ENCODE data around the gene OGT. TPM values are rescaled to one million over a fixed set of nuclear protein-coding genes. Genes with fewer than 3 reads are reported as not detected.

OGT gene
- polyA plus RNA-seq, 3 donors from 2014 or later = 26.4 to 35.5 (median 28.7) TPM

DNA sequence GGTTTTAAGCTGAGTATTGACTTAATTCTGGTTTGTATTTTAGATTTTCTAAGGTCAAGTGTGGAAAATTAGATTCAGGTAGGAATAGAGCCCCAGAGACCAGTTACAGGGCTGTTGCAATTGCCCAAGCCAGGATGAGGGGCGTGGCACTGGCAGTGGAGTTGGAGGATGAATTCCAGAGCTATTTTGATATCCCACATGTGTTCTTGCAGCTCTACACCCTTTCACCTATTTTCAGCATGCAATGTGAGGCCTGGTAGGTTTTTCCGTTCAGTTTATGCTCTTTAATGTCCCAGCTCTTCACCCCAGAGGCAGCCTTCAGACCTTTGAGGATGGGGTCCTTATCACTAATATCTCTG lies 17.9 kb upstream of the OGT start:
- Mint-ChIP-seq H3K4me3 (no peak overlapping the region), H3K27me3 (ENCODE audit: low read depth in 3 of 3) (peaks cover 1 to 5% (median 2%) of the 10 kb centered on the region in 3 donors), H3K36me3 (no peaks in the 10 kb centered on the region), H3K27ac (peak overlapping the region in 1 of 6 donors; percentile 22), H3K9me3 (no peaks in the 10 kb centered on the region), H3K4me1 (peaks cover 3 to 10% of the 10 kb centered on the region in 2 donors)
- no peak for DNase-seq

DNA sequence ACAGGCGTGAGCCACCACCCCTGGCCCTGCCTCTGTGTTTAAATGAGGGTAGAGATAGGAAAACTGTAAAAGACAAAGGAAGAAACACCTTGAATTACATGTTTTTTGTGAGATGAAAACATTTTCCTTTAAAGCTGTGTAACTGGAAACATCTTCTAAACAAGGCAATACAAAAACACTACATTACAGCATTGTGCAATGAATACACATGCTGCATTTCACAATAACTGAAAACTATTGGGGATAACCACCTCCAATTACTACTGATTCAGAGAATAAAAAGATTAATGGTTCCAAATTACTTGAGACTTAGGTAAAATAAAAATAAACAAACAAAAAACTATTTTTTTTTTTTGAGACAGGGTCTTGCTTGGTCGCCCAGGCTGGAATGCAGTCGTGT lies 7.6 kb upstream of the OGT start:
- no peaks in the 10 kb centered on the region for H3K4me1 Mint-ChIP-seq
- no peak overlapping the region for H3K27ac Mint-ChIP-seq
- H3K27me3 Mint-ChIP-seq (ENCODE audit: low read depth in 3 of 3) = peaks cover 2 to 5% (median 2%) of the 10 kb centered on the region in 3 donors
- no peaks in the 10 kb centered on the region for H3K9me3 Mint-ChIP-seq
- H3K4me3 Mint-ChIP-seq = no peak overlapping the region
- no peak for DNase-seq
- H3K36me3 Mint-ChIP-seq = no peaks in the 10 kb centered on the region

DNA sequence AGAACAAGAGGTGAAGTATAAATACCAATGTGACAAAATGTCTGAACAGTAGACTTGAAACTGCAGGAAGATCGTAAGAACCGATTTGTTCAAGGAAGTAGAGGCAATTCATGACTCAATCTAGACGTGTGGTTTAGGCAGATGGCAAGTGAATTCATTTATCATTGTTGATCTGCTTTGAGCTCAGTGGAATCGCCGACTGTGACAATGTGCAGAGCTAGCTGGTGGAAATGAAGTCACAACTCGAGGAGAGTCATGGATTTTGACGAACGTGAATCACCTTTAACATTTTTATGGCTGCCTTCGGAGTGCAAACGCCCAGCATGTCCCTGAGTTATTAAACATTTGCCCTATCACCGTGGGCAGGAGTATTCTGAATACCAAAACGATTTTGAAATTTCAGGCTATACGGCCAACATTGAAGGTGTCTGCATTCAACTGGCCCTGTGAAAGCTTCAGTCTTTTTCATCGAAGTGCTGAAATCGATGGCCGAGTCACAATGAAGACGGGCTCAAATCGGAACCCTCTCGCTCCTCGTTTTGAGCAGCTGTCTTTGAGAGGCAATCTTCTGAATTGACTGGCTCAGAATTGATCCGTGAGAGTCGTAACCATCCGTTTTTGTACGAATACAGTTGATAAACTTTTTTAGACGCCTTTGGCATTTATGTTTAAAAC lies 689 bp upstream of the OGT start:
- peaks cover 25 to 38% of the 10 kb centered on the region in 2 donors for H3K4me1 Mint-ChIP-seq
- peak overlapping the region; percentile 91 to 98 (median 96) for H3K27ac Mint-ChIP-seq
- peak overlapping the region; percentile 95 to 98 (median 97) for H3K4me3 Mint-ChIP-seq
- H3K36me3 Mint-ChIP-seq = peaks cover 0 to 7% (median 0%) of the 10 kb centered on the region in 3 donors
- peaks cover 12 to 31% (median 25%) of the 10 kb centered on the region in 3 donors for H3K27me3 Mint-ChIP-seq (ENCODE audit: low read depth in 3 of 3)
- peaks cover 0 to 7% (median 0%) of the 10 kb centered on the region in 6 donors for H3K9me3 Mint-ChIP-seq
- DNase-seq = peak; percentile 59 to 76 (median 70)

DNA sequence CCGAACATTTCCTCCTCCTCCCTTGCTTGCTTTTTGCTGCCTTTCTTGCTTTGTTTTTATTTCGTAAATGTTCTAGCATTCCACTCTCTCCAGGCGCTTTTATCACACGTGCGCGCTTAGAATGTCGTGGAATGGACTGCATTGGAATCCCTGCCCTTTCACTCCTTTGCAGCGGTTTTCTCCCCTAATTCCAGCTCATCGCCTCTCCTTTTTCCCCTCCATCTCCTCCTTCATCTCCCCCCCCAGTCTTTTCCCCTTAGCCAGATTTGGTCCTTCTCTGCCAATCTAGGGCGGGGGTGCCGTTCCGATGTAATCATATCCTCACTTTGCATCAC lies 579 bp downstream of the OGT start:
- H3K27me3 Mint-ChIP-seq (ENCODE audit: low read depth in 3 of 3) = peaks cover 12 to 34% (median 25%) of the 10 kb centered on the region in 3 donors

DNA sequence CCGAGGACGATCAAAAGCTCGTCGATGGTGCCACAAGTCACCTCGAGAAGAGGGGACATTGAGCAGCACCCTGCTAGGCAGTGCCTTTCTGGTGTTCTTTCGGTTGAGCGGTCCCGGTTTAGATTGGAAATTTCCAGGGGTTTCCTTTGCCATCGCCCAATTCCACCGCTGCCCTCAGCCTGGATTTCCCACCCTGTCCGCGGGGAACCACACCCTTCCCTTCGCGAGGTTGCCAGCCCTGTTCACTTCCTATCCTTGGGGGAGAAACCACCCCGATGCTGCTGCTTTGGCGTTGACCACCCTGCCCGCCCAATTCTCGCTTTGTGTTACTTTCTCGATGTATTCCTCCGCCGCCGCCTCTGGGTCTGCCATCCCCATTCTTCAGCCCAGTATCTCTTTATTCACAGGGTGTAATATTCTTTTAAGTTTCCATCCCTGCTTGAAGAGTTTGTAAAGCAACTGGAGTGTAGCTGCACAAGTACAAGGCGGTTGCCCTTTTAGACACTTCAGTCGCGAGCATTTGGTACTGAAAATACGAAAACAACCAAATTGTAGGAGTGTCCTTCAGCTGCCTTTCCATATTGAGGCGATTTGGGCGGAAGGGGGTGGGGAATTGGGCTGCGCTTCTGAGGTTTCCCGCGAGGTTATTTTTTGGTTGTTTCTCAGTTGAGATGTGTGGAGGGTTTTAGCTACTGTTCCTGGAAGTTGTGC lies 1.1 kb downstream of the OGT start:
- peaks cover 0 to 7% (median 0%) of the 10 kb centered on the region in 3 donors for H3K36me3 Mint-ChIP-seq
- peak overlapping the region; percentile 95 to 98 (median 97) for H3K4me3 Mint-ChIP-seq
- peak overlapping the region; percentile 91 to 98 (median 96) for H3K27ac Mint-ChIP-seq
- DNase-seq = peak; percentile 51 to 62 (median 60)
- H3K27me3 Mint-ChIP-seq (ENCODE audit: low read depth in 3 of 3) = peaks cover 12 to 34% (median 25%) of the 10 kb centered on the region in 3 donors
- peaks cover 37 to 52% of the 10 kb centered on the region in 2 donors for H3K4me1 Mint-ChIP-seq
- peaks cover 0 to 7% (median 0%) of the 10 kb centered on the region in 6 donors for H3K9me3 Mint-ChIP-seq

More for the DNA sequence above, 579 bp downstream of the OGT start:
- DNase-seq = no peak
- H3K4me1 Mint-ChIP-seq = peaks cover 32 to 47% of the 10 kb centered on the region in 2 donors
- H3K9me3 Mint-ChIP-seq = peaks cover 0 to 7% (median 0%) of the 10 kb centered on the region in 6 donors
- peak overlapping the region; percentile 95 to 98 (median 97) for H3K4me3 Mint-ChIP-seq
- peaks cover 0 to 7% (median 0%) of the 10 kb centered on the region in 3 donors for H3K36me3 Mint-ChIP-seq
- H3K27ac Mint-ChIP-seq = peak overlapping the region; percentile 91 to 98 (median 96)

GRCh38 chrX:71534773-71535544 lies 2.1 kb downstream of the OGT start:
- Mint-ChIP-seq H3K9me3 (peaks cover 0 to 7% (median 0%) of the 10 kb centered on the region in 6 donors), H3K36me3 (peaks cover 0 to 7% (median 0%) of the 10 kb centered on the region in 3 donors), H3K4me1 (peaks cover 47 to 62% of the 10 kb centered on the region in 2 donors), H3K4me3 (peak overlapping the region; percentile 95 to 98 (median 97)), H3K27ac (peak overlapping the region; percentile 91 to 98 (median 96)), H3K27me3 (ENCODE audit: low read depth in 3 of 3) (peaks cover 12 to 31% (median 23%) of the 10 kb centered on the region in 3 donors)
- DNase-seq = no peak

- peaks cover 0 to 7% (median 0%) of the 10 kb centered on the region in 3 donors for H3K36me3 Mint-ChIP-seq
- DNase-seq = no peak
- H3K27ac Mint-ChIP-seq = peak overlapping the region; percentile 77 to 86 (median 82)
- H3K4me1 Mint-ChIP-seq = peaks cover 55 to 70% of the 10 kb centered on the region in 2 donors
- peak overlapping the region; percentile 95 to 98 (median 97) for H3K4me3 Mint-ChIP-seq
- peaks cover 0 to 7% (median 0%) of the 10 kb centered on the region in 6 donors for H3K9me3 Mint-ChIP-seq
- peaks cover 12 to 31% (median 23%) of the 10 kb centered on the region in 3 donors for H3K27me3 Mint-ChIP-seq (ENCODE audit: low read depth in 3 of 3)
Measured at GRCh38 chrX:71536285-71536684, 3.4 kb downstream of the OGT start.

DNA sequence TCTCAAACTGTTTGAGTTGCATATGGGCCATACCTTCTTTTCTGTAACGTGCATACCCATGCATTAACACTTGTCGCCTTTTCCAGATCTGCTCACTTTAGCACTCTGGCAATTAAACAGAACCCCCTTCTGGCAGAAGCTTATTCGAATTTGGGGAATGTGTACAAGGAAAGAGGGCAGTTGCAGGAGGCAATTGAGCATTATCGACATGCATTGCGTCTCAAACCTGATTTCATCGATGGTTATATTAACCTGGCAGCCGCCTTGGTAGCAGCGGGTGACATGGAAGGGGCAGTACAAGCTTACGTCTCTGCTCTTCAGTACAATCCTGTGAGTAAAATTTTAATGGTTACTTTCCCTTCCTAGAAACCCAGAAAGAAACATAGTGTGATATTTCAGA lies 4.8 kb downstream of the OGT start:
- H3K36me3 Mint-ChIP-seq = peaks cover 0 to 7% (median 0%) of the 10 kb centered on the region in 3 donors

DNA sequence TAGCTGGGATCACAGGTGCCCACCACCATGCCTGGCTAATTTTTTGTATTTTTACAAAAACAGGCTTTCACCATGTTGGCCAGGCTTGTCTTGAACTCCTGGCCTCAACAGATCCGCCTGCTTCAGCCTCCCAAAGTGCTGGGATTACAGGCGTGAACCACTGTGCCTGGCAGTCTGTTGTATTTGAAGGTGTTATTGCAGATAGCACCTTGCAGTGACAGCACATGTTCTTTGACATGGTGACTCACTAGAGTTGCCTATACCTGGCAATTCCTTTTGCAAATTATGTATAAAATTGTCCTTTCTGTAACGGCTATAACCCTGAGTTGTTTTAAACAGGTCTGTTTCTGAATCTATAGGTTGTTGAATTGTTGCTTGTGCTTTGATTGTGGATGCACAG lies 7.9 kb downstream of the OGT start:
- Mint-ChIP-seq H3K27ac (peak overlapping the region; percentile 38 to 80 (median 67)), H3K36me3 (peaks cover 0 to 8% (median 0%) of the 10 kb centered on the region in 3 donors), H3K4me3 (peak overlapping the region; percentile 46 to 97 (median 62)), H3K4me1 (peaks cover 79 to 91% of the 10 kb centered on the region in 2 donors), H3K27me3 (ENCODE audit: low read depth in 3 of 3) (peaks cover 2 to 8% (median 2%) of the 10 kb centered on the region in 3 donors), H3K9me3 (no peaks in the 10 kb centered on the region)
- no peak for DNase-seq

More for the DNA sequence above, 4.8 kb downstream of the OGT start:
- DNase-seq = no peak
- peak overlapping the region; percentile 32 to 74 (median 67) for H3K27ac Mint-ChIP-seq
- peaks cover 10 to 23% (median 16%) of the 10 kb centered on the region in 3 donors for H3K27me3 Mint-ChIP-seq (ENCODE audit: low read depth in 3 of 3)
- peak overlapping the region; percentile 64 to 97 (median 97) for H3K4me3 Mint-ChIP-seq
- peaks cover 0 to 7% (median 0%) of the 10 kb centered on the region in 6 donors for H3K9me3 Mint-ChIP-seq
- H3K4me1 Mint-ChIP-seq = peaks cover 57 to 70% of the 10 kb centered on the region in 2 donors

- peaks cover 77 to 91% of the 10 kb centered on the region in 2 donors for H3K4me1 Mint-ChIP-seq
- H3K27me3 Mint-ChIP-seq (ENCODE audit: low read depth in 3 of 3) = peaks cover 2 to 6% (median 2%) of the 10 kb centered on the region in 3 donors
Measured at GRCh38 chrX:71541210-71542022, 8.5 kb downstream of the OGT start.

GRCh38 chrX:71542411-71542810 lies 9.5 kb downstream of the OGT start:
- no peak for DNase-seq
- peak overlapping the region; percentile 15 to 76 (median 39) for H3K27ac Mint-ChIP-seq
- peaks cover 0 to 3% (median 2%) of the 10 kb centered on the region in 3 donors for H3K27me3 Mint-ChIP-seq (ENCODE audit: low read depth in 3 of 3)
- peaks cover 72 to 93% of the 10 kb centered on the region in 2 donors for H3K4me1 Mint-ChIP-seq
- peaks cover 3 to 16% (median 4%) of the 10 kb centered on the region in 3 donors for H3K36me3 Mint-ChIP-seq
- H3K9me3 Mint-ChIP-seq = no peaks in the 10 kb centered on the region
- peak overlapping the region in 4 of 5 donors; percentile 58 to 97 (median 80) for H3K4me3 Mint-ChIP-seq

More at GRCh38 chrX:71541210-71542022, 8.5 kb downstream of the OGT start:
- H3K4me3 Mint-ChIP-seq = peak overlapping the region; percentile 46 to 97 (median 62)
- H3K9me3 Mint-ChIP-seq = no peaks in the 10 kb centered on the region
- peaks cover 3 to 13% (median 4%) of the 10 kb centered on the region in 3 donors for H3K36me3 Mint-ChIP-seq
- DNase-seq = no peak
- H3K27ac Mint-ChIP-seq = peak overlapping the region; percentile 38 to 76 (median 67)

DNA sequence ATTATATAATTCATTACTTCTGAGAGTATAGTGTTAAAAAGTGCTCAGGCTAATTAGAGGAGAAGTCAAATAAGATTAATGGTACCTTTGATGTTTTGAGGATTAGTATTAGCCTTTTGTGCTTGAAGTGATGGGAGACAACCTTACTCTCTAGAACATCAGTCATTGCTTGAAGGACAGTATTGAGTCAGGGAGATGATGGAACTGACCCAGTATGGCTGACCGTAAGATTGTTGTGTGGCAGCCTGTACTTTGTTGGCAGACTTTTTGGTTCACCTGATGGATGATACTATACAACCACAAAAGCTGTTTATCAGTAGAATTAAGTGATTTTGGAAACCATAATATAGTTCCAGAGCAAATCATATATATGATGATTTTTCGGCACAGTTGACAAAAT lies 9.9 kb downstream of the OGT start:
- Mint-ChIP-seq H3K36me3 (peaks cover 3 to 17% (median 4%) of the 10 kb centered on the region in 3 donors), H3K9me3 (no peaks in the 10 kb centered on the region), H3K4me1 (peaks cover 69 to 90% of the 10 kb centered on the region in 2 donors), H3K4me3 (peak overlapping the region in 3 of 5 donors; percentile 58 to 97 (median 60)), H3K27me3 (ENCODE audit: low read depth in 3 of 3) (peaks cover 0 to 2% (median 0%) of the 10 kb centered on the region in 3 donors), H3K27ac (peak overlapping the region; percentile 15 to 76 (median 39))
- DNase-seq = no peak

All from immature natural killer cell (primary cell).